Kidney (tissue), 22 donors: ENCODE results near the gene TRNAU1AP. TPM values are rescaled to one million over a fixed set of nuclear protein-coding genes. Genes with fewer than 3 reads are reported as not detected.

Experiments
- DNase-seq, 5 donors: peaks; one replicate each; pipeline ENCODE4 v3.0.0-alpha.2; 2013 to 2020
- FAIRE-seq: peaks from 2 replicates; lab custom pipeline; 2012; peaks lifted over from hg19 to GRCh38; lab: Jason Lieb, UNC
- H3K27ac ChIP-seq, 2 donors: one replicate each; pipeline ENCODE4 v1.7.0; 2013; ENCODE audit warnings: low read depth in 2 of 2, low read length in 2 of 2, inconsistent platforms in 1 of 2
- H3K27me3 ChIP-seq: one replicate; pipeline ENCODE4 v1.7.1; 2013; ENCODE audit warnings: low read length, inconsistent platforms; ENCODE audit not compliant: control insufficient read depth, insufficient read depth
- H3K36me3 ChIP-seq, 3 donors: one replicate each; pipeline versions ENCODE4 v1.7.0 to v1.7.1; 2013; ENCODE audit warnings: low read length in 3 of 3, control low read depth in 1 of 3, inconsistent platforms in 1 of 3; ENCODE audit not compliant: insufficient read depth in 3 of 3, control insufficient read depth in 2 of 3
- H3K4me1 ChIP-seq, 3 donors: one replicate each; pipeline versions ENCODE4 v1.7.0 to v1.7.1; 2013; ENCODE audit warnings: low read length in 3 of 3, inconsistent platforms in 1 of 3, low read depth in 1 of 3; ENCODE audit not compliant: control insufficient read depth in 2 of 3, insufficient read depth in 2 of 3
- H3K4me3 ChIP-seq, 3 donors: one replicate each; pipeline versions ENCODE4 v1.7.0 to v1.8.1; 2013; ENCODE audit warnings: low read length in 3 of 3, control low read depth in 1 of 3, inconsistent platforms in 1 of 3
- H3K9ac ChIP-seq, 3 donors: one replicate each; pipeline versions ENCODE4 v1.7.0 to v1.7.1; 2013; ENCODE audit warnings: low read length in 3 of 3, control low read depth in 1 of 3, inconsistent platforms in 1 of 3
- H3K9me3 ChIP-seq, 3 donors: one replicate each; pipeline versions ENCODE4 v1.7.0 to v1.7.1; 2013; ENCODE audit warnings: low read length in 3 of 3, control low read depth in 1 of 3, inconsistent platforms in 1 of 3; ENCODE audit not compliant: control insufficient read depth in 2 of 3, insufficient read depth in 1 of 3
- intact Hi-C: fragments of 100-400 bp; cut with DNase I; formaldehyde crosslinking; loops from one replicate; pipeline ENCODE4 v1.11.1; 2022
- long read RNA-seq, 10 donors: library from polyadenylated mRNA in 1 of 10; unstranded in 1 of 10; transcript quantifications; one replicate each; pipeline ENCODE4 v2.0.0 and lab custom pipeline, GENCODE V29; 2021 to 2026
- polyA plus RNA-seq: library from polyadenylated mRNA; stranded (reverse); fragments of 350-450 nt; fragmentation: Illumina TruSeq; extraction: RNeasy Lipid Tissue Mini Kit (QIAGEN cat#74804); gene quantifications from one replicate; pipeline ENCODE4 v1.2.3, GENCODE V29; 2014; ENCODE audit warnings: low read depth, low replicate concordance; ENCODE audit not compliant: insufficient read depth
- total RNA-seq: library from RNA; stranded (reverse); fragmentation: NEBNext Ultra II Directional; extraction: Animal tissue kit (Norgen Biotek cat#: 25700); gene quantifications from one replicate; pipeline ENCODE4 v1.2.1, GENCODE V29; 2021
- TF ChIP-seq, protein P1 (sequence below): IDR thresholded peaks from 3 replicates; pipeline ENCODE4 v1.5.1; 2012; ENCODE audit warnings: mild to moderate bottlenecking, moderate library complexity, borderline replicate concordance; ENCODE audit not compliant: insufficient read depth; ENCODE audit errors: extremely low read depth
- donor health status: control.
- donor health status: control.
- donor health status: control.
- donor health status: control.
- donor health status: control.
- donor health status: DM: yes; HTN: yes; CAD: no.
- donor health status: Normal renal cell carcinoma (clear cell type).

TRNAU1AP gene
- 30.2 TPM for total RNA-seq
- polyA plus RNA-seq, result 27.7 TPM
- long read RNA-seq, donor 1, transcript TRNAU1AP-201 (9 exons, 1,799 nt), result major isoform, 5 of 6 reads
- long read RNA-seq, donor 1, partial matches to known transcripts, result 0 of 6 reads
- long read RNA-seq, donor 1, other reads (novel, unspliced or antisense), result 0 of 6 reads
- long read RNA-seq, donor 2, partial matches to known transcripts, result 0 of 5 reads
- long read RNA-seq, donor 2, other reads (novel, unspliced or antisense), result 0 of 5 reads
- long read RNA-seq, donor 3, transcript TRNAU1AP-201 (9 exons, 1,799 nt), result major isoform, 8 of 22 reads
- long read RNA-seq, donor 3, partial matches to known transcripts, result 6 of 22 reads
- long read RNA-seq, donor 3, other reads (novel, unspliced or antisense), result 8 of 22 reads
- long read RNA-seq, donor 4, transcript TRNAU1AP-201 (9 exons, 1,799 nt), result major isoform, 5 of 5 reads
- long read RNA-seq, donor 4, partial matches to known transcripts, result 0 of 5 reads
- long read RNA-seq, donor 4, other reads (novel, unspliced or antisense), result 0 of 5 reads
- long read RNA-seq, donor 5, result 0 reads
- long read RNA-seq, donor 6, transcript TRNAU1AP-201 (9 exons, 1,799 nt), result major isoform, 8 of 9 reads
- long read RNA-seq, donor 6, partial matches to known transcripts, result 0 of 9 reads
- long read RNA-seq, donor 6, other reads (novel, unspliced or antisense), result 0 of 9 reads
- long read RNA-seq, donor 7, transcript TRNAU1AP-201 (9 exons, 1,799 nt), result major isoform, 10 of 17 reads
- long read RNA-seq, donor 7, partial matches to known transcripts, result 3 of 17 reads
- long read RNA-seq, donor 7, other reads (novel, unspliced or antisense), result 4 of 17 reads
- long read RNA-seq, donor 8, partial matches to known transcripts, result 0 of 4 reads
- long read RNA-seq, donor 8, other reads (novel, unspliced or antisense), result 0 of 4 reads
- long read RNA-seq, donor 9, partial matches to known transcripts, result 0 of 1 reads
- long read RNA-seq, donor 9, other reads (novel, unspliced or antisense), result 0 of 1 reads
- long read RNA-seq, donor 10, transcript TRNAU1AP-201 (9 exons, 1,799 nt), result major isoform, 6 of 6 reads
- long read RNA-seq, donor 10, partial matches to known transcripts, result 0 of 6 reads
- long read RNA-seq, donor 10, other reads (novel, unspliced or antisense), result 0 of 6 reads

DNA sequence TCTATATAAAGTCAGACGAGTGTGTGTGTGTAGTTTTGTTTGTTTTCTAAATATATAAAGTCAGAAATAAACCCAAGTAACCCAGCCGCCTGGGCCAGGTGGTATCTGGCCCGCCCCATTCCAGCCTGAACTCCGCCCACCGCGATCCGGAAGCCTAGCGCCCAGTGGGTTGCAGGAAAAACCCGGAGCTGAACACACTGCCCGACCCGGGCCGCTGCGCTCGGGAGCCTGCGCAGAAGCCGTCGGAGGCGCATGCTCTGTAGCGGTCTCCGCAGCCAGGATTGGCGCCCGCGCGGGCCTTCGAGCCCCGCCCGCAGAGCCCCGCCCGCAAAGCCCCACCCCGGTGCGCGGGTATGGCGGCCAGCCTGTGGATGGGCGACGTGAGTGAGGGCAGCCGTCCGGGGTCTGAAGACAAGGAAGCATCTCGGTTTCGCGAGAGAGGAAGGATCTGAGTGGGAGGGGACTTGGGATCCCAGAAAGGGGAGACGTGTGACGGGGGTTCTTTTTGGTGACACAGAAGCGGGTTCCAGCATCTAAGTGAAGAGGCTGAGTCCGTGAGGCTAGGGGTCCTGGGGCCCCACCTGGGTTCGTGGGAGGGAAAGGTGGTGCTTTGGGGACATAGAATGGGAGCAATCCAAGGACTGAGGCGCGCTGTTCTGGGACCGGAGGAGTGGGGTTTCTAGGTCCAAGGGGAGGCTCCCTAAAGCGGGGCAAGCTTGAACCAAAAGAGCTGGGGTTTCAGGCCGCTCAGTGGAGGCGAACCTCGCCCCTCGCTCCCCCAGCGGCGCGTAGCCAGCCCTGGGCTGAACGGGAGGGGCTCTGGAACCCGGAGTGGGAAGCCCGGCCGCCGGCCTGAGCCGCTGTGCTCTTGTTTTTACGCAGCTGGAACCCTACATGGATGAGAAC, at the start of gene TRNAU1AP:
Gene TRNAU1AP, plus strand, starts transcription at position 328 of the 906 bp plus-strand sequence. Its CDS starts 26 bp downstream, at position 354.
- FAIRE-seq (peak; percentile 13), DNase-seq (peak; percentile 97 to 99 (median 98))
- Histone ChIP-seq H3K27ac (peak within 1 kb of the TSS; percentile 64 to 77), H3K4me1 (no peaks in the 10 kb centered on the region), H3K9ac (peak within 1 kb of the TSS; percentile 91 to 98 (median 95)), H3K27me3 (no peaks in the 10 kb centered on the region), H3K9me3 (no peaks in the 10 kb centered on the region), H3K4me3 (peak within 1 kb of the TSS; percentile 90 to 99 (median 96)), H3K36me3 (no peaks in the 10 kb centered on the region)
- TF ChIP-seq, protein P1, sequence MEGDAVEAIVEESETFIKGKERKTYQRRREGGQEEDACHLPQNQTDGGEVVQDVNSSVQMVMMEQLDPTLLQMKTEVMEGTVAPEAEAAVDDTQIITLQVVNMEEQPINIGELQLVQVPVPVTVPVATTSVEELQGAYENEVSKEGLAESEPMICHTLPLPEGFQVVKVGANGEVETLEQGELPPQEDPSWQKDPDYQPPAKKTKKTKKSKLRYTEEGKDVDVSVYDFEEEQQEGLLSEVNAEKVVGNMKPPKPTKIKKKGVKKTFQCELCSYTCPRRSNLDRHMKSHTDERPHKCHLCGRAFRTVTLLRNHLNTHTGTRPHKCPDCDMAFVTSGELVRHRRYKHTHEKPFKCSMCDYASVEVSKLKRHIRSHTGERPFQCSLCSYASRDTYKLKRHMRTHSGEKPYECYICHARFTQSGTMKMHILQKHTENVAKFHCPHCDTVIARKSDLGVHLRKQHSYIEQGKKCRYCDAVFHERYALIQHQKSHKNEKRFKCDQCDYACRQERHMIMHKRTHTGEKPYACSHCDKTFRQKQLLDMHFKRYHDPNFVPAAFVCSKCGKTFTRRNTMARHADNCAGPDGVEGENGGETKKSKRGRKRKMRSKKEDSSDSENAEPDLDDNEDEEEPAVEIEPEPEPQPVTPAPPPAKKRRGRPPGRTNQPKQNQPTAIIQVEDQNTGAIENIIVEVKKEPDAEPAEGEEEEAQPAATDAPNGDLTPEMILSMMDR, result peak; percentile 0
- intact Hi-C loops, result no loop called here

DNA sequence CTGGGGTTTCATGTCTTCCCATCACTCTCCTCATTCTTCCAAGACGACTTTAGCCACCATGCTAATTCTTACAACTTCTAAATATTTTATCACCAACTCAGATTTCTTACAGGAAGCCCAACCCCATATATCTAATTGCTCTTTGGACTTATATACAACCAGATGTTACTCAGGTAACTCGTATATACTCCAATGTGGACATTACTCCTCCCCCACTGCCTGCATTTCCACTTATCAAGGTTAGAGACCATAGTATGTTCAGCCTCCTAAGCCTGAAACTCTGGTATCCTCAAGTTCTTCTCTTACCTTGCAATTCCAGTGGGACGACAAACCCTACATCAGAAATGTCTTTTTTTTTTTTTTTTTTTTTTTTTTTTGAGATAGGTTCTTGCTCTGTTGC, 49.8 kb upstream of the TRNAU1AP start:
- FAIRE-seq (no peak), DNase-seq (no peak)
- TF ChIP-seq, protein P1, result no peak
- peaks cover under 1 to 8% (median 3%) of the 10 kb centered on the region in 3 donors for H3K4me1 ChIP-seq
- no peaks in the 10 kb centered on the region for H3K9me3 ChIP-seq
- no peaks in the 10 kb centered on the region for H3K27me3 ChIP-seq
- intact Hi-C loops, result no loop called here
- H3K4me3 ChIP-seq, result no peak overlapping the region
- H3K36me3 ChIP-seq, result peaks cover 0 to 3% (median 0%) of the 10 kb centered on the region in 3 donors
- no peak overlapping the region for H3K9ac ChIP-seq
- no peak overlapping the region for H3K27ac ChIP-seq
